Right forelimb (tissue), 1 donor: Measurements from ENCODE around the gene POLR2J.
"Not testable (repeated sequence)": the region's sequence is repeated elsewhere in the genome, so short reads cannot be mapped to it uniquely, and the experiment has no call there.

Experiments used
- DNase-seq: peaks from one replicate; pipeline ENCODE4 v3.0.0-alpha.2; 2018

POLR2J gene

DNA sequence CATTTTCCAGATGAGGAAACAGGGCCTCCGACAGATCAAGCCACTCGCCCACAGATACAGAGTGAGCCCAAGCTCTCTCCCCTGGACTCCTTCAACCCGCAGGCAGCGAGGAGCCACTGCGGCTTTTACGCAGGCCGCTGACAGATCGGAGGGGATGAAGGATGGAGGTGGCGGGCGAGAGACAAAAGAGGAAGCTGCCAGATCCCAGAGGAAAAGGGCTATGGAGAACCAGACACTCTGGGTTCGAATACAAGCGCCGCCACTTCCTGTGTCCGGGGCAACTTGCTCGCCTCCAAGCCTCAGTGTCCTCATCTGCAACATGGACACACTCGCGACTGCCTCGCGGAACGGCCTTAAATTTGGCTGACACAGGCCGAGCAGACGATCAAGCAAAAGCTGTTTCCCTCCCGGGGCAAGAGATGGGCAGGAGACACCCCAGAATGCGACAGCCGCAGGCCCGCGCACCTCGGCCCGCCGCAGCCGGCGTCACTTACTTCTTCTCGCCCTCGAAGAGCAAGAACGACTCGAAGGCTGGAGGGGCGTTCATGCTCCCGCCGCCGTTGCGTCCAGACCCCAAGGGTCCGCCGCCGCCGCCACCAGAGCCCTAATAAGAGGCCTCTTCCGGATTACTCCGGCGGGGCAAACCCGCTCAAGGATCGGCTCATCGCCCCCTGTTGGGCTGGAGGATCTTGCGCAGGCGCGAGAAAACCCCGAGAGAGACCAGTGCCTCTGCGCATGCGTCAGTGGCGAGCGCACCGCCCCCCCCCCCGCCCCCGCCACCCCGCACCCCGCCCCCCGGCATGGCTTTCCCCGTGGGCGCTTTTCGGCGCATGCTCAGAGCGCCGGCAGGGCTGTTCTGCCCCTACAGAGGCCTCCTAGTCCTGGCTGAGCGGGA lies at the start of gene POLR2J:
POLR2J (minus strand) TSS at position 609 of the 895 bp plus-strand sequence; CDS start at position 547, 62 bp downstream.
- peak; percentile 88 for DNase-seq

DNA sequence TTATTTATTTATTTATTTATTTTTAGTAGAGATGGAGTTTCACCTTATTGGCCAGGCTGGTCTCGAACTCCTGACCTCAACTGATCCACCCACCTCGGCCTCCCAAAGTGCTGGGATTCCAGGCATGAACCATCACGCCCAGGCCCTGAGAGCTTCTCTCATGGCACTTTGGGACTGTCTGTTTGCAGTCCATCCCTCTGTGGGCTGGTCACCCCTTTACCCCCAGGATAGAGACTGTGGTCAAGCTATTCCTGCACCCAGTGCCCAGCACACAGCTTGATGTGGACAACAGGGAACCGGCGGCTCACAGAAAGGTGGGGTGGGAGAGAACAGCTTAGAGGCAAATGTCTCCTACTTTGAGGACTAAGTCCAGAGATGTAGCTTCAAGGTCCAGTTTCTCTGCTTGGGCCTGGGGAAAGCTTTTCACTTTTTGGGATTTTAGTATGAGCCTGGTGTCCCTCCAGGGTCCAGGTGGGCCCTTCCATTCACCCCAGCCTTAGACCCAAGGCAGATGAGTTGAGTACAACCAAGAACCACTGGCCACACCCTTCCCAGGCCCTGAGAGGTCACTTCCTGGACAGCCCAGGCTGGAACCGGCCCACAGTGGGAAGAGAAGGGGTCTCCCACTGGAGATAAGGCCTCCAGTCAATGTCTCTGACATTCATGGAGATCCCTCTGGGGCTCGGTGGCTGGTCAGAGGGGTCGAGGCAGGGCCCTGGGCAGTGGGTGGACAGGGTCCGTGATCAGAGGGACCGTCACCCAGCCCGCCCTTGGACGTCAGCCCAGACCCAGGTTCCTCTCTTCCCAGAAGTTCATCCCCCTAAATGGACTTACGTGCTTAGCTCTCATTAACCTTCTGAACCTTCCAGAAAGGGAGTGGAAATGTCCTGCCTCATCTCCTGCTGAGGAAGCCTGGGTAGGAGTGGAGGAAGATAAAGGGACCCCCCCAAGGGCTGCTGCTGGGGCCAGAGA lies 49.4 kb upstream of the POLR2J start:
- DNase-seq: not testable (repeated sequence)

DNA sequence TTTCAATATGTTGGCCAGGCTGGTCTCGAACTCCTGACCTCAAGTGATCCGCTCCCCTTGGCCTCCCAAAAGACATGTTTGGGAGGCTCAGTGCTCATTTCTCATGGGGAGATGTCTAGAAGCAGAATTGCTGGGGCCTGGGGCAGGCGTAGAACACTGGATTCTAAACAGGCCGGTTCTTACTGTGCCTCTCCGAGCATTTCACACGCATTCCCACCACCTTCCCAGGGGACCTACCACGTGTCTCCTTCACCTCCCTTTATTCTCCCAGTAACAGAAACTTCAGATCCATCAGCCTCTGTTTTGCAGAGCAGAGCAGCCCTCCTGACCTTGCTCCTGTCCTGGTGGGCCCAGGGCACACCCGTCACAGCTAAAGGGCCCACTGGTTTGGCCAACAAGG lies 48.5 kb upstream of the POLR2J start:
- DNase-seq: not testable (repeated sequence)

DNA sequence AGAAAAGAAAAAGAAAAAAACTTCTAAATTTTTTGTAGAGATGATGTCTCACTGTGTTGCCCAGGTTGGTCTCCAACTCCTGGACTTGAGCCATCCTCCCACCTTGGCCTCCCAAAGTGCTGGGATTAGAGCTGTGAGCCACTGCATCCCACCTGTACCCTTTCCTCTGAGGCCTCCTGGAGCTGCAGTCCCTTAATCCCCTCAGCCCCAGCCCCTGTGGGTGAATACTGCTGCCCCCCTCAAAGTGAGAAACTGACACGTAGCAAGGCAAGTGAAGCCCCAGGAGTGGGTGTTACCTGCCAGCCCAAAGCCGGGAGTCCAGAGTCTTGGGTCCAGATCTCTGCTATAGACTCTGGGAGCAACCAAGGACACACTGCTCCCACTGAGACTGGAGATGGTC lies 46.1 kb upstream of the POLR2J start:
- not testable (repeated sequence) for DNase-seq

DNA sequence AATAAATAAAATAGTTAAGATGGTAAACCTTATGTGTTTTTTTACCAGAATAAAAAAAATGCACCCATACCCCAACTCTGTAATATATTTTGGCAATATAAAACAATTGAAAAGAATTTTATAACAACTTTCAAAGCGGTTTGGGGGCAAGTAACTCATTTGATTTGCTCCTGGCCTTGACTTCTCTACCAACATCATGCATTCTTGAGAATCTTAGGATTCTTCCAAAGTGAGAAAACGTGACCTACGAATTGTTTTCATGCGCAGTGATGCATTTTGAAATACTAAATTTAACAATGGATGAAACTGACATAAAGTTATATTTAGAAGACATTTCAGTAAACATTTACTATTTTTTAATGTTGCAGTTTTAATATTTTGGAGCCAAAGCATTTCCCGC lies 42.1 kb upstream of the POLR2J start:
- not testable (repeated sequence) for DNase-seq

DNA sequence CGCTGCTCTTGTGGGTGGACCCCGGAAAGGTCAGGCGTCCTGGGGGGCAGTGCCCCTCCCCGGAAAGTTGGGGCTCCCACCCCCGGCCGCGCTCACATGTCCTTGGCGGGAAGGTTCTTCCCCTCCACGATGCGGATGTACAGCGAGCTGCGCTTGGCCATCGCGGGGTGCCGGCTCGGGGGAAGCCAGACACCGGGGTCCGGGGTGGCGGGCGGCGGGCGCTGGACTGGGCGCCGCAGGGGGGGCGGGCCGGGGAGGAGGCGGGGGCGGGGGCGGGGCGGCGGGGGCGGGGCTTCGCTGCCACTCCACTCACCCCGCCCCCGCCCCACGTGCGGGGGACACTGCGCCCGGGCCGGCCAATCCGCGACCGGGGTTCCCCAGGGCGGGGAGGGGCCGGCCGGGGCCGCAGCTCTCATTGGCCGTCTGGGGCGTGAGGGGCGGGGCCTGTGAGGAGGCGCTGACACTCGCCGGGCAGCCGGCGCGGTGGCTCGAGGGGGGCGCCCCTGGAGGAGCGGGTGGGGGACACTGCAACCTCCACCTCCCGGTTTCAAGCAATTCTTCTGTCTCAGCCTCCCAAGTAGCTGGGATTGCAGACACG lies 38.9 kb upstream of the POLR2J start, which contains the start of gene RASA4B:
RASA4B (minus strand) TSS at position 228 of the 598 bp plus-strand sequence; CDS start at position 161, 67 bp downstream.
- DNase-seq: peak; percentile 45

DNA sequence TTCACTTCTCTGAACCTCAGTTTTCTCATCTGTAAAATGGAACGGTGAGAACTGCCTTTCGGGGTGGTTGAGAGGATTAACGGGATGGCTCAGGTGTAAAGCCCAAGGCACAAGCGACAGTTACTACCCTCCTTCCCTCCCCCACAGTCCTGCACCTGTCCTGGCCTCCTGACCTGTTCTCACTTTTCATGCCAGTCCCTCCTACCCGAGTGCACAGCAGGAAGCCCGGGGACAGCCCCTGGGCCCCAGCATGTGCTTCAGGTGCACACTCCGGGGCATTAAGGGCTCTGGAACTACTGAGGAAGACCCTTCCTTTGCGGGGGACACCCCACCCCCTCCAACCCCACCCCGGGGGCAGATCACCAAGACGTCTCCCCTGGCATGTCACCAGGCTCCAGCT lies 38.2 kb upstream of the POLR2J start:
- DNase-seq: not testable (repeated sequence)

DNA sequence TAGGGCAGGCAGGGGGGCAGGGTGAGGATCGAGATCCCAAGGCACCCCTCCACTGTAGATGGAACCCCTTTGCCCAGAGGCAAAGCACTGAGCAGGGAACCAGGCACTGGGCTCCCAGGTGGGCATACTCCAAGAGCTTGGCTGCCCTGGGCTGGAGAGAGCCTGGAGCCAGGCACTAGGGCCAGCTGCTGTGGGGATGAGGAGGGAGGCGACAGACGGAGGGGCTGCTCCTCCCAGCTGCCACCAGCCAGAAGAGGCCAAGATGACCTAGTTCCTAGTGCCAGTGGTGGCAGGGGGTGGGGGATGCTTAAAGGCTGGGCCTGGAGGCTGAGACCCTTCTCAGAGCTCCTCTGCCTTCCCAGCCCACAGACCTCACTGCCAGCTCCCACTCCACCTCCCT lies 37.2 kb upstream of the POLR2J start:
- DNase-seq: not testable (repeated sequence)

DNA sequence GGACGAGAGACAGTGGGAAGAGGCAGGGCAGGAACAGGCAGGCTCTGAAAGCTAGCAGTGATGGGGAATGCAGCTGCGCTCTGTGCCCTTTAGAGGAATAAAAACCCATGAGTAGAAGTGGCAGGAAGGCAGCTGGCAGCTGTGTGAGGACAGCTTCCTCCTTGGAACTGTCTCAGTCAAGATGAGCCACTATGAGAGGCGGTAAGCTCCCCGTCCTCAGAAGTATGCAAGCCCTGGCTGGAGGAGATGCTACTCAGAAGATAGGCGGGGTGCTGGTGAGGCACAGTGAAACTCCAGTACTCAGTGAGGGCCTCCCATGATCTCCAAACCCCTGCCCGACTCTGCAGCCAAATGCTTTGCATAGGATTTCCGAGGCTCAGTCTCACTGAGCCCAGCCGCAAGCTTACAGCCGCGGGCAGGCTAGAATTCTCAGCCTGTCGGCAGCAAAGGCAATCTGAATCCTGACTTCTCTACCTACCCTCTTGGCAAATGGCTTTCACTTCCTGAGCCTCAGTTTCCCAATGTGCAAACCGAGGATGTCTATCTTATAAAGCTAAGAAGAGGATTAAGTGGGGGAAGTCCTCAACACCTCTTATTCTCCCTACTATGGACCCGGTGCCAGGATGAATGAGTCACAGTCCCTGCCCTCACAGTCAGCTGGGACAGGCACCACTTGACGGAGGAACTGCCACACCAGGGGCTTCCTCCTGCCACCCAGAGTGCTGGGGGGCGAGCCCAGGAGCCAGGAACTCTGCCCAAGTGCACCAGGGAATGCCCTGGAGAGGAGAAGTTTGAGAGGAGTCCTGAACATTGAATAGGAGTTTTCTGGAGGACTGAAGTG lies 36.4 kb upstream of the POLR2J start:
- not testable (repeated sequence) for DNase-seq

DNA sequence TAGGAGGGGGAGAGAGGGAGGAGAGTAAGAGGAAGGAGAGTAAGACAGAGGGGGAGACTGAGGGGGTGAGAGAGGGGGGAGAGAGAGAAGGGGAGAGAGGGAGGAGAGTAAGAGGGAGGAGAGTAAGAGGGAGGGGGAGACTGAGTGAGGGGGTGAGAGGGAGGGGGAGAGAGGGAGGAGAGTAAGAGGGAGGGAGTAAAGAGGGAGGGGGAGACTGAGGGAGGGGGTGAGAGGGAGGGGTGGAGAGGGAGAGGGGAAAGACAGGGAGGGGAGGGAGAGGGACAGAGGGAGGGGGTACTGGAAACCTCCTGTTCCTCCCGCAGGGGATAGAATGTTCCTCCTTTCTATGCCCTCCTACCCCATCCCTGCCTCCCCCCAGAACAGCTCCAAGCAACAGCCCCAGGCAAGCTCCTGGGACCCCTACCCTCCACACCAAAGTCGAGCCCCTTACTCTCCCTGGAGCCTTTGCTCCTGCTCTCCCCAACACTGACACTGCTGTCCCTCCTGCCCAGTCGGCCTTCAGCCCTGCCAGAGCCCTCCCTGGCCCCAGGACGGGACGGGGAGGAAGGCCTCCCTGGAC lies 34.0 kb upstream of the POLR2J start:
- peak; percentile 87 for DNase-seq

DNA sequence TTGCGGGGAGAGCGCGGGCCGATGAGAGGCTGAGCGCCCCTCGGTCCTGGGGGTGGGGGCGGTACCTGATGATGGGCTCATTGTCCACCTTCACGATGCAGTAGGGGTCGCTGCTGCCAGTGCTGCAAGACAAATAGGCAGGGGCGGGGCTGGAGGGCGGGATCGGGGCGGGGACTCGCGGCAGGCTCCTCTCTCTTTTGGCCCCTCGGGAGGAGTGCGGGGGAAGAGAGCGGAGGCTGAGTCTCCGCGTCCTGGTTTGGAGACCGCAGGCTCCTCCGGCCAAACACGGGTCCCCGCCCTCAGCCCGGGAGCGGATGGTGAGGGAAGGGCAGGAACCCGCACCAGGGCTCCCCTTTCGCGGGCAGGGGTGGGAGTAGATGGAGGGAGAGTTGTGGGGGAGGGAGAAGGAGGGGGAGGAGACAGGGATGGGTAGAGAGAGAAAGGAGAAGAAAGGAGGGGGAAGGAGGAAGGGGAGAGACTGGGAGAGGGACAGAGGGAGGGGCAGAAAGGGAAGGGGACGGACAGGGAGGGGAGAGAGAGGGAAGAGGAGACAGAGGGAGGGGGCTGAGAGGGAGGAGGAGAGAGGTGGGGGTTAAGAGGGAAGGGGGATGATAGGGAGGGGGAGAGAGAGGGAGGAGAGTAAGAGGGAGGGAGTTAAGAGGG lies 33.3 kb upstream of the POLR2J start:
- DNase-seq: not testable (repeated sequence)

DNA sequence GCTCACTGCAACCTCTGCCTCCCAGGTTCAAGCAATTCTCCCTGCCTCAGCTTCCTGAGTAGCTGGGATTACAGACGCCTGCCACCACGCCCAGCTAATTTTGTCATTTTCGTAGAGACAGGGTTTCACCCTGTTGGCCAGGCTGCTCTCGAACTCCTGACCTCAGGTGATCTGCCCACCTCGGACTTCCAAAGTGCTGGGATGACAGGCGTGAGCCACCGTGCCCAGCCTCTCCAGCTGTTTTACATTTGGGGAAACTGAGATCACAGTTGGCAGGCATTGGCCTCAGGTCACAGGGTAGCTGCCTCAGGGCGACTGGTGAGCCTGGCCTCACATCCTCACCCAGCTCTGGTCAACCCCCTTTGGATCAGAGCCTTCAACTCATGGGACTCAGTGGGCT lies 31.9 kb upstream of the POLR2J start:
- DNase-seq: not testable (repeated sequence)

DNA sequence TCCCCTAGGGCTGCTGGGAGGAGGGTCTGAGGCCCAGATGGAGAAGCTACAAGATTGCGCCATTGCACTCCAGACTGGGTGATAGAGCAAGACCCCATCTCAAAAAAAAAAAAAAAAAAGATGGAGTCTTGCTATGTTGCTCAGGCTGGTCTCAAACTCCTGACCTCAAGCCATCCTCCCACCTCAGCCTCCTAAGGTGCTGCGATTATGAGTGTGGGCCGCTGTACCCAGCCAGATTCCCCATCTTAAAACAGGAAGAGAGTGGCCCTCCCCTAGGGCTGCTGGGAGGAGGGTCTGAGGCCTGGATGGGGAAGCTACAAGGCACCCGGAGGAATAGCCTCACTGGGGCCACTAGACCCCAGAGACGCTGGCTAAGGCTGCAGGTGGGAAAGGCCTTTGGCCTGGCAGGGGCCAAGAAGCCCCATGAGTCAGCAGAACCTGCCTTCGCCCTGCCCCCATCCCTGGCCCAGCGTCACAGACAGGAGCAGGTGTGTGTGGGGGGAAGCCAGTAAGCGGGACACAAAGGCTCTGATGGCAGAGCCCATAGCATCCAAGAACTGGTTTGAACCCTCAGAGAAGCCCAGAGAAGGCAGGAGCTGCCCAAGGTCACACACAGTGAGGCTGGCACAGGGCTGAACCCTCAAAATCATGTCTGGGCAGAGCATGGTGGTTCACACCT lies 28.8 kb upstream of the POLR2J start:
- DNase-seq: not testable (repeated sequence)

DNA sequence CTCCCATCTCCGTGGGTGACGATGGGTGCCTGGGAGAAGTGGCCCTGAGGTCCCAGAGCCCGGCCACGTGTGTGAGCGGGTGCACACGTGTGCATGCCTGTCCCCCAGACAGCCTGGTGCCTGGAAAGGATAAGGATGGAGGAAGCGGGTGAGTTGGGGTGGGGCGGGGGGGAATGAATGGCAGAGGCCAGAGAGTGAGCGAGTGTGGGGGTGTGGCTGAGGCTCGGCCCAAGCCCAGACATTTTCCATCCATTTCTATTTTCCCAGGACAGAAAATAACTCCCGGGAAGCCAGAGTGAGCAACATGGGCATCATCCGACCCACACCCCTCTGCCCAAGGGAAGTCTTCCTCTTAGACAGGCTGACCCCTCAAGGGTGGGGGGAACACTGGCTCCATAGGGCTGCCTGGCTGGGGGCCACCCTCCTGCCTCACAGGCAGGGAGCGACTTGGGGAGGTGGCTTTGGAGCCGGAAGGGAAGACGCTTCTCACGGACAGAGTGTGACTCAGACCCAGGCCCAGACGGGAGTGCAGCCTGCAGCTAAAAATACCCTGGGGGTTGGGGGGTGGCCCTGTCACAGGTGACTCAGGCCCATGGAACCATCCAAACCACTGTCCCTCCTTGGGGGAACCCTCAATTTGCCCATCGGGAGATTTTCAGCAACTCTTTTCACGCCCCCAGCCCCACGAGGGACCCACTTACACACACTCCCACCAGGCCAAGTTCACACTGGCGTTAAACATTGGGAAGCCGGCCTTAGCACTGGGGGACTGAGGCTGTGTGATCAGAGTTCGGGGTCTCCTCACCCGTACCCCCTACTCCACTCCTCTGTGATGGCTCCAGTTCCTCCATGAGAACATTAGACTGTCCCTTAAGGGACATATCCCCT lies 26.8 kb upstream of the POLR2J start:
- not testable (repeated sequence) for DNase-seq

DNA sequence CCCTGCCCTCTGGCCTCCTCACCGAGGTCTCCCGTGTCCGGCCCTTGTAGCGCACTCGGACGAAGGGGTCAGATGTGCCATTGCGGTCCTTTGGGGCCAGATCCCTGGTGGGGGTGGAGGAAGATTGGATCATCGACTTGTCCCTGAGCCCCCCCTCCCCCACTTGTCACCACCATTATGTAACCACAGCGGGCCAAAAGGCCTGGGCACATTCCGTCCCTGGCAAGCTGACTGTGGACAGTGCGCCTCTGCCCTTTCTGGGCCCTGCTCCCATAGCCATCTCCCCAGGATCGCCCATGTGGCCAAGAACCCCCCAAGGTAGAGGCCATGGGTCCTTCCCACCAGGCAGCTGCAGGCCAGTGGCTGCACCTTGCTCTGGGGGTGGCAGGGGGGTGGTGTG lies 24.4 kb upstream of the POLR2J start:
- DNase-seq: not testable (repeated sequence)

DNA sequence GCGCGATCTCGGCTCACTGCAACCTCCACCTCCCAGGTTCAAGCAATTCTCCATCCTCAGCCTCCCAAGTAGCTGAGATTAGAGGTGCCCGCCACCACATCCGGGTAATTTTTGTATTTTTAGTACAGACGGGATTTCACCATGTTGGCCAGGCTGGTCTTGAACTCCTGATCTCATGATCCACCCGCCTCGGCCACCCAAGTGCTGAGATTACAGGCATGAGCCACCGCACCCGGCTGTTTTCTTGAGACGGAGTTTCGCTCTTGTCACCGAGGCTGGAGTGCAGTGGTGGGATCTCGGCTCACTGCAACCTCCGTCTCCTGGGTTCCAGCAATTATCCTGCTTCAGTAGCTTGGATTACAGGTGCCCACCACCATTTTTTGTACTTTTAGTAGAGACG lies 19.6 kb upstream of the POLR2J start:
- DNase-seq: not testable (repeated sequence)

DNA sequence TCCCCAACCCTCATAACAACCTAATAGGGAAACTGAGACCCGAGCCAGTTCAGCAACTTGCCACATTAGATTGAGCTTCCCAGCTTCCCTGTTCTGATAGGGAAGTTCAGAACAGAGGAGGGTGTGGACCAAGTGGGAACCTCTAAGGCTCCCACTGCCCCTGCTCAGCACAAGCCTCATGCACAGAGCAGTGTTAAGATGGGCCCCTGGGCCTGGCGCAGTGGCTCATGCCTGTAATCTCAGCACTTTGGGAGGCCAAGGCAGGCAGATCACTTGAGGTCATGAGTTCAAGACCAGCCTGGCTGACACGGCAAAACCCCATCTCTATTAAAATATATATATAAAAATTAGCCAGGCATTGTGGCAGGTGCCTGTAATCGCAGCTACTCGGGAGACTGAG lies 18.6 kb upstream of the POLR2J start:
- not testable (repeated sequence) for DNase-seq

DNA sequence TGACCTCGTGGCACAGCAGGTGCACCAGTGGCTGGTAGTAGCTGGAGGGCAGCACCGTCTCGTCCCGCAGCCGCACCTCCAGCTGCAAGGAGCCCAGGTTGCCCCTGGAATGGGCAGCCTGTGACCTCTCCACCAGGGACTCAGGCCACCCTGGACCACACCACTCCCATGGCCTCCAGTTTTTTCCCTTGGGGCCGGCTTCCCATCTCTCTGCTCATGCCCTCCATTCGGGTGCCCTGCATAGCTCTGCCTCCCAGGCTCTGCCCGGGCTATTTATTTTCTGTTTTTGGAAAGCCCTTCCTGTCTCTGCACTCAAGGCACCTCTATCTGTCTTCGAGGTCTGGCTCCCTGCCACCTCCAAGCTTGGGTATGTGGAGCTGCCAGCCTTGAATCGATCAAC lies 18.1 kb upstream of the POLR2J start:
- not testable (repeated sequence) for DNase-seq
